HepG2 (cell line): Measurements from ENCODE around the gene CCDC158. TPM values are rescaled to one million over a fixed set of nuclear protein-coding genes. Genes with fewer than 3 reads are reported as not detected.

Experiments used
- ATF1 ChIP-seq: IDR thresholded peaks from 2 replicates; pipeline ENCODE4 v1.6.1; 2016; ENCODE audit warnings: mild to moderate bottlenecking, control low read depth
- CBFB ChIP-seq: sonication (generic); formaldehyde crosslinking; IDR thresholded peaks from 2 replicates; pipeline ENCODE4 v1.4.0; 2020; ENCODE audit warnings: missing genetic modification reagents
- CBX1 ChIP-seq: IDR thresholded peaks from one replicate; pipeline ENCODE4 v1.6.1; 2016; ENCODE audit warnings: antibody characterized with exemption, low read depth
- ETV6 ChIP-seq: sonication (generic); formaldehyde crosslinking; conservative IDR thresholded peaks from 2 replicates; pipeline ENCODE4 v1.4.0; 2020; ENCODE audit warnings: missing genetic modification reagents
- JUNB ChIP-seq: sonication (generic); formaldehyde crosslinking; IDR thresholded peaks from 2 replicates; pipeline ENCODE4 v1.8.0; 2022; ENCODE audit warnings: missing genetic modification reagents, mild to moderate bottlenecking, borderline replicate concordance
- MED1 ChIP-seq: sonication (generic); formaldehyde crosslinking; IDR thresholded peaks from 2 replicates; pipeline ENCODE4 v1.4.0; 2020; ENCODE audit warnings: missing genetic modification reagents
- NR2F2 ChIP-seq: IDR thresholded peaks from 2 replicates; pipeline ENCODE4 v1.6.1; 2012; ENCODE audit warnings: low read depth, inconsistent platforms, borderline replicate concordance
- PRPF4 ChIP-seq: fragments of 200-400 bp; formaldehyde crosslinking; IDR thresholded peaks from 2 replicates; pipeline ENCODE4 v1.6.1; 2016; ENCODE audit warnings: low read length, low read depth; ENCODE audit not compliant: poor library complexity, severe bottlenecking
- RFX5 ChIP-seq: IDR thresholded peaks from 2 replicates; pipeline ENCODE4 v1.6.1; 2011; ENCODE audit warnings: low read depth, low read length, improper control_type of control experiment
- SCMH1 ChIP-seq: sonication (generic); formaldehyde crosslinking; IDR thresholded peaks from 2 replicates; pipeline ENCODE4 v1.9.0; 2021; ENCODE audit warnings: missing genetic modification reagents, mild to moderate bottlenecking, borderline replicate concordance
- SMAD9 ChIP-seq: sonication (generic); formaldehyde crosslinking; IDR thresholded peaks from 2 replicates; pipeline ENCODE4 v1.5.1; 2020; ENCODE audit warnings: mild to moderate bottlenecking, missing genetic modification reagents
- SRSF4 ChIP-seq: fragments of 200-400 bp; formaldehyde crosslinking; IDR thresholded peaks from one replicate; pipeline ENCODE4 v1.6.1; 2018; ENCODE audit warnings: mild to moderate bottlenecking, low read depth, low read length, moderate library complexity; ENCODE audit not compliant: poor library complexity, severe bottlenecking
- ZIK1 ChIP-seq: sonication (generic); formaldehyde crosslinking; IDR thresholded peaks from 2 replicates; pipeline ENCODE4 v1.5.0; 2020; ENCODE audit warnings: mild to moderate bottlenecking, low read depth, missing genetic modification reagents, borderline replicate concordance
- ZNF747 ChIP-seq: sonication (generic); formaldehyde crosslinking; IDR thresholded peaks from 2 replicates; pipeline ENCODE4 v1.8.1; 2023; ENCODE audit warnings: missing genetic modification reagents, mild to moderate bottlenecking, borderline replicate concordance
- ZNF777 ChIP-seq: sonication (generic); formaldehyde crosslinking; IDR thresholded peaks from 2 replicates; pipeline ENCODE4 v1.4.0; 2020; ENCODE audit warnings: missing genetic modification reagents
- polyA plus RNA-seq, 8 experiments: library from polyadenylated mRNA; depleted of rRNA in 3 of 8; stranded (reverse) in 7 of 8; unstranded in 1 of 8; fragments of >200 nt; fragmentation: Illumina TruSeq in 4 of 8; extraction: Trizol in 4 of 8; gene quantifications; 2 replicates each; pipeline versions ENCODE4 v1.2.1 to v1.2.3, GENCODE V29; 2011 to 2016; ENCODE audit warnings: low read depth in 4 of 8, missing spikeins in 1 of 8, mixed read lengths in 1 of 8; ENCODE audit not compliant: insufficient read depth in 1 of 8
- total RNA-seq, 5 experiments: library from RNA; depleted of rRNA; stranded (reverse); fragments of >200 nt; fragmentation: Illumina TruSeq; extraction: Trizol; gene quantifications; 2 replicates each; pipeline ENCODE4 v1.2.3, GENCODE V29; 2016; ENCODE audit warnings: low read depth in 1 of 5
- TF ChIP-seq, protein P1 (sequence below): sonication (generic); formaldehyde crosslinking; IDR thresholded peaks from 2 replicates; pipeline ENCODE4 v1.4.0; 2020; ENCODE audit warnings: mild to moderate bottlenecking, missing genetic modification reagents
- TF ChIP-seq, protein P2 (sequence below): sonication (generic); formaldehyde crosslinking; IDR thresholded peaks from 2 replicates; pipeline ENCODE4 v1.8.0; 2022; ENCODE audit warnings: missing genetic modification reagents, low read depth, mild to moderate bottlenecking, borderline replicate concordance
- TF ChIP-seq, protein P3 (sequence below): sonication (generic); formaldehyde crosslinking; IDR thresholded peaks from 2 replicates; pipeline ENCODE4 v1.4.0; 2020; ENCODE audit warnings: missing genetic modification reagents, borderline replicate concordance
- TF ChIP-seq, protein P4 (sequence below): sonication (generic); formaldehyde crosslinking; IDR thresholded peaks from 2 replicates; pipeline ENCODE4 v1.5.1; 2020; ENCODE audit warnings: missing genetic modification reagents, mild to moderate bottlenecking, borderline replicate concordance
- TF ChIP-seq, protein P5 (sequence below): IDR thresholded peaks from 2 replicates; pipeline ENCODE4 v1.6.1; 2016; ENCODE audit warnings: mild to moderate bottlenecking, missing biosample characterization, missing genetic modification reagents

Gene CCDC158
- total and polyA plus RNA-seq, 2 of the 13 experiments (the other 11 are each of a cell fraction or from before 2014, with no cell fraction given) = not detected

DNA sequence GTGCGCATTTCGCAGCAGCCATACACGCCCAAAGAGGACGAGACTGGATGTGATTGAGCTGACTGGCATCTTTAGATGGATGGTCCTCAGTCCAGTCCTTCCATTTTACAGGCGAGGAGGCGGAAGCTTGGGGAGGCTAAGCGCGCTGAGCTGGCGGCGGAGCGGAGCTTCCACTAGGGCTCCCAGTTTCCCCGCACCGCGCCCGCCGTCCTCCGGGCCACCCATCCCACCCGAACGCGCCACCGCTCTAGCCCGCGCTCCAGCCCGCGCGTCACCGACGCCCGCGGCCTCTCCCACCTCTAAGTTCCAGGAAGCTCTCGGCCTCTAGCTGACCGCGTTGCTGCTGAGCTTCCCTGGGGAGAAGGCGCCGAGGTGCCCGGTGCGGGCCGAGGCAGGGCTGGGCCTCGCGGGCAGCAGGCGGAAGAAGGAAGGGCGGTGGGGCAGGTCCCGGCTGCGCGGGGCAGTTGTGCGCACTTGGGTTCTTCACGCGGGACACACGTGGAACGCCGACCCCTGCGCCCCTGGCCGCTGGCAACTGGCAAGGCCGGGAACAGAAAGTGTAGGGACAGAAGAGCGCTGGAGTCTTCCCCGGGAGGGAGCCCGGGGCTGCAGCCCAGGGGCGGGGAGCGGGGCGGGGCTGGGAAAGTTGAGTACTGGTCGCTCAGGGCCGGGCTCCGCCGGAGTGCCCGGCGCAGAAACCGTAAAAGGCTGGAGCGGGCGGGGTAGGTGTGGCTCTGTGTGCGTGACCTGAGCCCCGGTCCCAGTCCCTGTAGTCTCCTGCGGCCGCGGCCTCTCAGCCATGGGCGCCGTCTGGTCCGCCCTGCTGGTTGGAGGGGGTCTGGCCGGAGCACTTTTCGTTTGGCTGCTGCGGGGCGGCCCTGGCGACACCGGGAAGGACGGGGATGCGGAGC is 114.7 kb downstream of the CCDC158 start, which contains the start of gene STBD1 (continued):
- peak; percentile 60; the same call in 1 of the 2 replicates for TF ChIP-seq ZNF747 (CRISPR knock-in tag)
- TF ChIP-seq SRSF4 = no peak
- TF ChIP-seq, protein P1, sequence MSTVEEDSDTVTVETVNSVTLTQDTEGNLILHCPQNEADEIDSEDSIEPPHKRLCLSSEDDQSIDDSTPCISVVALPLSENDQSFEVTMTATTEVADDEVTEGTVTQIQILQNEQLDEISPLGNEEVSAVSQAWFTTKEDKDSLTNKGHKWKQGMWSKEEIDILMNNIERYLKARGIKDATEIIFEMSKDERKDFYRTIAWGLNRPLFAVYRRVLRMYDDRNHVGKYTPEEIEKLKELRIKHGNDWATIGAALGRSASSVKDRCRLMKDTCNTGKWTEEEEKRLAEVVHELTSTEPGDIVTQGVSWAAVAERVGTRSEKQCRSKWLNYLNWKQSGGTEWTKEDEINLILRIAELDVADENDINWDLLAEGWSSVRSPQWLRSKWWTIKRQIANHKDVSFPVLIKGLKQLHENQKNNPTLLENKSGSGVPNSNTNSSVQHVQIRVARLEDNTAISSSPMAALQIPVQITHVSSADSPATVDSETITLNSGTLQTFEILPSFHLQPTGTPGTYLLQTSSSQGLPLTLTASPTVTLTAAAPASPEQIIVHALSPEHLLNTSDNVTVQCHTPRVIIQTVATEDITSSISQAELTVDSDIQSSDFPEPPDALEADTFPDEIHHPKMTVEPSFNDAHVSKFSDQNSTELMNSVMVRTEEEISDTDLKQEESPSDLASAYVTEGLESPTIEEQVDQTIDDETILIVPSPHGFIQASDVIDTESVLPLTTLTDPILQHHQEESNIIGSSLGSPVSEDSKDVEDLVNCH (CRISPR knock-in tag) = no peak
- TF ChIP-seq CBX1 = no peak
- TF ChIP-seq, protein P2, sequence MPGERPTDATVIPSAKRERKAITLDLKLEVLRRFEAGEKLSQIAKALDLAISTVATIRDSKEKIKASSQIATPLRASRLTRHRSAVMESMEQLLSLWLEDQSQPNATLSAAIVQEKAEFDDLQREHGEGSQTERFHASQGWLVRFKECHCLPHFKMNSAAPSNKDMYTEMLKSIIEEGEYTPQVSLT (CRISPR knock-in tag) = no peak; the same call in 1 of the 2 replicates
- no peak for TF ChIP-seq RFX5
- peak; percentile 44; the same call in 1 of the 2 replicates for TF ChIP-seq ETV6 (CRISPR knock-in tag)
- no peak for TF ChIP-seq SMAD9
- TF ChIP-seq, protein P3, sequence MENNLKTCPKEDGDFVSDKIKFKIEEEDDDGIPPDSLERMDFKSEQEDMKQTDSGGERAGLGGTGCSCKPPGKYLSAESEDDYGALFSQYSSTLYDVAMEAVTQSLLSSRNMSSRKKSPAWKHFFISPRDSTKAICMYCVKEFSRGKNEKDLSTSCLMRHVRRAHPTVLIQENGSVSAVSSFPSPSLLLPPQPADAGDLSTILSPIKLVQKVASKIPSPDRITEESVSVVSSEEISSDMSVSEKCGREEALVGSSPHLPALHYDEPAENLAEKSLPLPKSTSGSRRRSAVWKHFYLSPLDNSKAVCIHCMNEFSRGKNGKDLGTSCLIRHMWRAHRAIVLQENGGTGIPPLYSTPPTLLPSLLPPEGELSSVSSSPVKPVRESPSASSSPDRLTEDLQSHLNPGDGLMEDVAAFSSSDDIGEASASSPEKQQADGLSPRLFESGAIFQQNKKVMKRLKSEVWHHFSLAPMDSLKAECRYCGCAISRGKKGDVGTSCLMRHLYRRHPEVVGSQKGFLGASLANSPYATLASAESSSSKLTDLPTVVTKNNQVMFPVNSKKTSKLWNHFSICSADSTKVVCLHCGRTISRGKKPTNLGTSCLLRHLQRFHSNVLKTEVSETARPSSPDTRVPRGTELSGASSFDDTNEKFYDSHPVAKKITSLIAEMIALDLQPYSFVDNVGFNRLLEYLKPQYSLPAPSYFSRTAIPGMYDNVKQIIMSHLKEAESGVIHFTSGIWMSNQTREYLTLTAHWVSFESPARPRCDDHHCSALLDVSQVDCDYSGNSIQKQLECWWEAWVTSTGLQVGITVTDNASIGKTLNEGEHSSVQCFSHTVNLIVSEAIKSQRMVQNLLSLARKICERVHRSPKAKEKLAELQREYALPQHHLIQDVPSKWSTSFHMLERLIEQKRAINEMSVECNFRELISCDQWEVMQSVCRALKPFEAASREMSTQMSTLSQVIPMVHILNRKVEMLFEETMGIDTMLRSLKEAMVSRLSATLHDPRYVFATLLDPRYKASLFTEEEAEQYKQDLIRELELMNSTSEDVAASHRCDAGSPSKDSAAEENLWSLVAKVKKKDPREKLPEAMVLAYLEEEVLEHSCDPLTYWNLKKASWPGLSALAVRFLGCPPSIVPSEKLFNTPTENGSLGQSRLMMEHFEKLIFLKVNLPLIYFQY (CRISPR knock-in tag) = no peak; the same call in 1 of the 2 replicates
- no peak for TF ChIP-seq SCMH1 (CRISPR knock-in tag)
- TF ChIP-seq ZNF777 (CRISPR knock-in tag) = peak; percentile 81
- TF ChIP-seq PRPF4 = no peak
- TF ChIP-seq, protein P4, sequence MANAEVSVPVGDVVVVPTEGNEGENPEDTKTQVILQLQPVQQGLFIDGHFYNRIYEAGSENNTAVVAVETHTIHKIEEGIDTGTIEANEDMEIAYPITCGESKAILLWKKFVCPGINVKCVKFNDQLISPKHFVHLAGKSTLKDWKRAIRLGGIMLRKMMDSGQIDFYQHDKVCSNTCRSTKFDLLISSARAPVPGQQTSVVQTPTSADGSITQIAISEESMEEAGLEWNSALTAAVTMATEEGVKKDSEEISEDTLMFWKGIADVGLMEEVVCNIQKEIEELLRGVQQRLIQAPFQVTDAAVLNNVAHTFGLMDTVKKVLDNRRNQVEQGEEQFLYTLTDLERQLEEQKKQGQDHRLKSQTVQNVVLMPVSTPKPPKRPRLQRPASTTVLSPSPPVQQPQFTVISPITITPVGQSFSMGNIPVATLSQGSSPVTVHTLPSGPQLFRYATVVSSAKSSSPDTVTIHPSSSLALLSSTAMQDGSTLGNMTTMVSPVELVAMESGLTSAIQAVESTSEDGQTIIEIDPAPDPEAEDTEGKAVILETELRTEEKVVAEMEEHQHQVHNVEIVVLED (CRISPR knock-in tag) = peak; percentile 30; the same call in 1 of the 2 replicates
- peak; percentile 65; the same call in 1 of the 2 replicates for TF ChIP-seq MED1 (CRISPR knock-in tag)
- TF ChIP-seq, protein P5, sequence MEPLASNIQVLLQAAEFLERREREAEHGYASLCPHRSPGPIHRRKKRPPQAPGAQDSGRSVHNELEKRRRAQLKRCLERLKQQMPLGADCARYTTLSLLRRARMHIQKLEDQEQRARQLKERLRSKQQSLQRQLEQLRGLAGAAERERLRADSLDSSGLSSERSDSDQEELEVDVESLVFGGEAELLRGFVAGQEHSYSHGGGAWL = peak; percentile 72; the same call in 1 of the 2 replicates
- TF ChIP-seq NR2F2 = no peak
- peak; percentile 75; the same call in 1 of the 2 replicates for TF ChIP-seq ZIK1 (CRISPR knock-in tag)
- no peak for TF ChIP-seq ATF1 (CRISPR knock-in tag)
- 0 out of 2 replicates have a peak, but pooled peaks have one; percentile 20 for TF ChIP-seq CBFB
- no peak for TF ChIP-seq JUNB
